ENCODE data around the gene POLL.
"Not testable (repeated sequence)": the region's sequence is repeated elsewhere in the genome, so short reads cannot be mapped to it uniquely, and the experiment has no call there.

The POLL gene

GRCh38 chr10:101601541-101601940, 13.5 kb upstream of the POLL start:
- no peaks in the 10 kb centered on the region for H3K27me3 ChIP-seq
- H3K36me3 ChIP-seq, result no peaks in the 10 kb centered on the region
- H3K9me3 ChIP-seq, result no peaks in the 10 kb centered on the region
- peak; percentile 31 for DNase-seq
- no peak overlapping the region for H3K4me3 ChIP-seq (ENCODE audit: low read depth, low read length)
- peaks cover 10% of the 10 kb centered on the region for H3K4me1 ChIP-seq
- TF ChIP-seq CTCF (IDR thresholded peaks at IDR 0.05; ENCODE audit: low read depth, low read length), result no peak

- Histone ChIP-seq H3K9me3 (no peaks in the 10 kb centered on the region), H3K36me3 (no peaks in the 10 kb centered on the region), H3K27me3 (no peaks in the 10 kb centered on the region), H3K4me3 (ENCODE audit: low read depth, low read length) (no peak overlapping the region), H3K4me1 (peaks cover 10% of the 10 kb centered on the region)
- no peak for TF ChIP-seq CTCF (IDR thresholded peaks at IDR 0.05; ENCODE audit: low read depth, low read length)
- DNase-seq, result peak; percentile 31
Observed at GRCh38 chr10:101597091-101597900, 9.2 kb upstream of the POLL start.

- DNase-seq, result no peak
- H3K27me3 ChIP-seq, result no peaks in the 10 kb centered on the region
- peaks cover 10% of the 10 kb centered on the region for H3K4me1 ChIP-seq
- no peak for TF ChIP-seq CTCF (IDR thresholded peaks at IDR 0.05; ENCODE audit: low read depth, low read length)
- H3K4me3 ChIP-seq (ENCODE audit: low read depth, low read length), result no peak overlapping the region
- H3K9me3 ChIP-seq, result no peaks in the 10 kb centered on the region
- no peaks in the 10 kb centered on the region for H3K36me3 ChIP-seq
Observed at GRCh38 chr10:101595591-101596433, 7.8 kb upstream of the POLL start.

GRCh38 chr10:101593331-101593730, 5.3 kb upstream of the POLL start:
- H3K4me3 ChIP-seq (ENCODE audit: low read depth, low read length); DNase-seq; H3K36me3 ChIP-seq; H3K27me3 ChIP-seq; H3K4me1 ChIP-seq; H3K9me3 ChIP-seq: not testable (repeated sequence)

- no peaks in the 10 kb centered on the region for H3K9me3 ChIP-seq
- H3K36me3 ChIP-seq, result no peaks in the 10 kb centered on the region
- no peak for TF ChIP-seq CTCF (IDR thresholded peaks at IDR 0.05; ENCODE audit: low read depth, low read length)
- peak overlapping the region; percentile 92 for H3K4me3 ChIP-seq (ENCODE audit: low read depth, low read length)
- no peaks in the 10 kb centered on the region for H3K27me3 ChIP-seq
- no peaks in the 10 kb centered on the region for H3K4me1 ChIP-seq
- no peak for DNase-seq
Observed at GRCh38 chr10:101588879-101589278, 822 bp upstream of the POLL start.

- Histone ChIP-seq H3K4me3 (ENCODE audit: low read depth, low read length) (no peak overlapping the region), H3K36me3 (no peaks in the 10 kb centered on the region), H3K9me3 (no peaks in the 10 kb centered on the region), H3K4me1 (no peaks in the 10 kb centered on the region), H3K27me3 (no peaks in the 10 kb centered on the region)
- no peak for DNase-seq
- TF ChIP-seq CTCF (IDR thresholded peaks at IDR 0.05; ENCODE audit: low read depth, low read length), result no peak
Observed at GRCh38 chr10:101585841-101586240, 2.2 kb downstream of the POLL start.
